ENCODE measurements around the gene CDKAL1.
"Not testable (repeated sequence)": the region's sequence is repeated elsewhere in the genome, so short reads cannot be mapped to it uniquely, and the experiment has no call there.

DNA sequence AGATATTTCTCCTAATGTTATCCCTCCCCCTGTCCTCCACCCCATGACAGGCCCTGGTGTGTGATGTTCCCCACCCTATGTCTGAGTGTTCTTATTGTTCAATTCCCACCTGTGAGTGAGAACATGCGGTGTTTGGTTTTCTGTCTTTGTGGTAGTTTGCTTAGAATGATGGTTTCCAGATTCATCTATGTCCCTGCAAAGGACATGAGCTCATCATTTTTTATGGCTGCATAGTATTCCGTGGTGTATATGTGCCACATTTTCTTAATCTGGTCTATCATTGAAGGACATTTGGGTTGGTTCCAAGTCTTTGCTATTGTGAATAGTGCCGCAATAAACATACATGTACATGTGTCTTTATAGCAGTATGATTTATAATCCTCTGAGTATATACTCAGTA, 83.3 kb downstream of the CDKAL1 start:
- TF ChIP-seq CTCF (IDR thresholded peaks at IDR 0.05 in 8 of 11, conservative IDR thresholded peaks at IDR 0.05 in 3 of 11); POLR2A (IDR thresholded peaks at IDR 0.05): not testable (repeated sequence)

Measured in spleen (tissue), 7 donors.